Common myeloid progenitor, CD34-positive (primary cell): ENCODE measurements around the gene CDH4.

Experiments used
- CTCF ChIA-PET: fragments of 350-600 bp; sonication (Branson Sonifier 250); formaldehyde crosslinking; loops from one replicate; lab custom pipeline; 2021; ENCODE audit warnings: antibody characterized with exemption; lab: Charles Lee
- POLR2A ChIA-PET: fragments of 350-600 bp; sonication (Branson Sonifier 250); formaldehyde crosslinking; loops from one replicate; lab custom pipeline; 2021; ENCODE audit warnings: antibody characterized with exemption; lab: Charles Lee
- DNase-seq, 3 donors: peaks; one replicate each; pipeline versions ENCODE4 v3.0.0 to v3.0.0-alpha.2; 2013
- H3K27ac ChIP-seq, 2 experiments: 1 replicate in 1 of 2; 2 replicates in 1 of 2; pipeline ENCODE4 v1.7.0; 2013; ENCODE audit warnings: inconsistent platforms in 2 of 2, low read length in 2 of 2, mild to moderate bottlenecking in 2 of 2, low read depth in 1 of 2, moderate library complexity in 1 of 2; ENCODE audit not compliant: severe bottlenecking in 2 of 2, insufficient read depth in 1 of 2, poor library complexity in 1 of 2
- H3K27me3 ChIP-seq, 5 experiments: replicated peaks in 2 of 5; 1 replicate in 3 of 5; 2 replicates in 2 of 5; pipeline versions ENCODE4 v1.6.1 to v1.7.0; 2013; ENCODE audit warnings: low read length in 4 of 5, mild to moderate bottlenecking in 2 of 5, moderate library complexity in 2 of 5, inconsistent platforms in 1 of 5; ENCODE audit not compliant: insufficient read depth in 5 of 5, control insufficient read depth in 4 of 5
- H3K36me3 ChIP-seq, 4 experiments: 1 replicate in 2 of 4; 2 replicates in 2 of 4; pipeline versions ENCODE4 v1.6.1 to v1.7.0; 2013; ENCODE audit warnings: low read length in 3 of 4, control low read depth in 1 of 4, mild to moderate bottlenecking in 1 of 4; ENCODE audit not compliant: control insufficient read depth in 4 of 4, insufficient read depth in 4 of 4
- H3K4me1 ChIP-seq, 4 experiments: 1 replicate in 3 of 4; 2 replicates in 1 of 4; pipeline versions ENCODE4 v1.6.1 to v1.7.1; 2013; ENCODE audit warnings: low read length in 3 of 4, mild to moderate bottlenecking in 3 of 4, control low read depth in 1 of 4, inconsistent platforms in 1 of 4, moderate library complexity in 1 of 4; ENCODE audit not compliant: control insufficient read depth in 4 of 4, insufficient read depth in 4 of 4; ENCODE audit errors: control extremely low read depth in 1 of 4
- H3K4me3 ChIP-seq, 7 experiments: 1 replicate in 4 of 7; 2 replicates in 3 of 7; pipeline versions ENCODE4 v1.5.1 to v1.7.0; 2013; ENCODE audit warnings: mild to moderate bottlenecking in 7 of 7, low read length in 6 of 7, moderate library complexity in 6 of 7, inconsistent platforms in 2 of 7, low read depth in 2 of 7, control low read depth in 1 of 7; ENCODE audit not compliant: insufficient read depth in 4 of 7, control insufficient read depth in 1 of 7; ENCODE audit errors: extremely low read depth in 1 of 7
- H3K9me3 ChIP-seq, 5 experiments: 1 replicate in 4 of 5; 2 replicates in 1 of 5; pipeline versions ENCODE4 v1.6.1 to v1.7.1; 2013; ENCODE audit warnings: low read length in 4 of 5, mild to moderate bottlenecking in 2 of 5, inconsistent platforms in 1 of 5, low read depth in 1 of 5, moderate library complexity in 1 of 5; ENCODE audit not compliant: control insufficient read depth in 4 of 5, insufficient read depth in 2 of 5; ENCODE audit errors: control extremely low read depth in 1 of 5
- WGBS: methylation state at CpG from one replicate; pipeline ENCODE4 v1.1.5; 2013; ENCODE audit not compliant: insufficient coverage; 5-methylcytosine and 5-hydroxymethylcytosine counted together

The CDH4 gene

GRCh38 chr20:61321481-61321880 lies 69.4 kb downstream of the CDH4 start:
- H3K27ac ChIP-seq: no peak overlapping the region
- WGBS: 94% methylated on average over 12 of the region's 13 CpGs
- no peaks in the 10 kb centered on the region for H3K27me3 ChIP-seq
- H3K9me3 ChIP-seq: peaks cover 0 to 7% (median 0%) of the 10 kb centered on the region in 5 experiments
- no peak overlapping the region for H3K4me3 ChIP-seq
- H3K36me3 ChIP-seq: no peaks in the 10 kb centered on the region
- ChIA-PET POLR2A (no interaction called here), CTCF (no interaction called here)
- no peak for DNase-seq
- H3K4me1 ChIP-seq: no peaks in the 10 kb centered on the region

- WGBS: 81% methylated on average over 11 of the region's 14 CpGs
- H3K27ac ChIP-seq: no peak overlapping the region
- no peaks in the 10 kb centered on the region for H3K36me3 ChIP-seq
- no peak overlapping the region for H3K4me3 ChIP-seq
- H3K9me3 ChIP-seq: peaks cover 0 to 7% (median 0%) of the 10 kb centered on the region in 5 experiments
- no peak for DNase-seq
- no peaks in the 10 kb centered on the region for H3K4me1 ChIP-seq
- no peaks in the 10 kb centered on the region for H3K27me3 ChIP-seq
- ChIA-PET CTCF (no interaction called here), POLR2A (no interaction called here)
Observed at GRCh38 chr20:61322151-61322865, 70.2 kb downstream of the CDH4 start.

GRCh38 chr20:61324906-61325305 lies 72.8 kb downstream of the CDH4 start:
- DNase-seq: no peak
- H3K27ac ChIP-seq: no peak overlapping the region
- H3K9me3 ChIP-seq: peaks cover 0 to 3% (median 0%) of the 10 kb centered on the region in 5 experiments
- H3K4me1 ChIP-seq: no peaks in the 10 kb centered on the region
- H3K4me3 ChIP-seq: no peak overlapping the region
- H3K27me3 ChIP-seq: no peaks in the 10 kb centered on the region
- WGBS: 94% methylated on average over 8 of the region's 8 CpGs
- no peaks in the 10 kb centered on the region for H3K36me3 ChIP-seq
- POLR2A ChIA-PET: no interaction called here
- CTCF ChIA-PET: interaction anchor here (0.6 kb wide), 1 partner anchor 366 kb away, joined by 3 read pairs; no protein-coding TSS in a partner anchor

GRCh38 chr20:61325718-61326117 lies 73.7 kb downstream of the CDH4 start:
- H3K4me3 ChIP-seq: no peak overlapping the region
- 86% methylated on average over 5 of the region's 10 CpGs for WGBS
- no peaks in the 10 kb centered on the region for H3K36me3 ChIP-seq
- ChIA-PET POLR2A (no interaction called here), CTCF (interaction anchor here (0.6 kb wide), 1 partner anchor 366 kb away, joined by 3 read pairs; no protein-coding TSS in a partner anchor)
- no peak overlapping the region for H3K27ac ChIP-seq
- H3K27me3 ChIP-seq: no peaks in the 10 kb centered on the region
- no peaks in the 10 kb centered on the region for H3K4me1 ChIP-seq
- no peak for DNase-seq
- H3K9me3 ChIP-seq: peaks cover 0 to 3% (median 0%) of the 10 kb centered on the region in 5 experiments

- H3K36me3 ChIP-seq: no peaks in the 10 kb centered on the region
- ChIA-PET POLR2A (no interaction called here), CTCF (no interaction called here)
- no peaks in the 10 kb centered on the region for H3K9me3 ChIP-seq
- 82% methylated on average over 16 of the region's 17 CpGs for WGBS
- H3K27ac ChIP-seq: no peak overlapping the region
- H3K4me1 ChIP-seq: peaks cover 0 to 14% (median 2%) of the 10 kb centered on the region in 4 experiments
- DNase-seq: no peak
- no peak overlapping the region for H3K4me3 ChIP-seq
- H3K27me3 ChIP-seq: no peaks in the 10 kb centered on the region
Observed at GRCh38 chr20:61328911-61329558, 77.0 kb downstream of the CDH4 start.

GRCh38 chr20:61330441-61330840 lies 78.4 kb downstream of the CDH4 start:
- POLR2A ChIA-PET: no interaction called here
- CTCF ChIA-PET: no interaction called here
- H3K9me3 ChIP-seq: no peaks in the 10 kb centered on the region
- H3K4me3 ChIP-seq: no peak overlapping the region
- no peak for DNase-seq
- H3K27ac ChIP-seq: no peak overlapping the region
- 79% methylated on average over 14 of the region's 14 CpGs for WGBS
- H3K27me3 ChIP-seq: no peaks in the 10 kb centered on the region
- no peaks in the 10 kb centered on the region for H3K36me3 ChIP-seq
- H3K4me1 ChIP-seq: peaks cover 0 to 14% (median 2%) of the 10 kb centered on the region in 4 experiments

- POLR2A ChIA-PET: no interaction called here
- DNase-seq: no peak
- WGBS: 95% methylated on average over 11 of the region's 11 CpGs
Observed at GRCh38 chr20:61331543-61331942, 79.5 kb downstream of the CDH4 start.

More at GRCh38 chr20:61331543-61331942, 79.5 kb downstream of the CDH4 start:
- H3K27ac ChIP-seq: no peak overlapping the region
- no peaks in the 10 kb centered on the region for H3K9me3 ChIP-seq
- H3K27me3 ChIP-seq: no peaks in the 10 kb centered on the region
- CTCF ChIA-PET: no interaction called here
- H3K4me1 ChIP-seq: peaks cover 0 to 14% (median 2%) of the 10 kb centered on the region in 4 experiments
- no peaks in the 10 kb centered on the region for H3K36me3 ChIP-seq
- H3K4me3 ChIP-seq: no peak overlapping the region
